H1 (cell line): ENCODE results near the gene SIPA1L3. TPM values are rescaled to one million over a fixed set of nuclear protein-coding genes. Genes with fewer than 3 reads are reported as not detected.

Experiments used
- CTCF ChIA-PET: fragments of 300-600 bp; sonication (Branson Sonifier 250); formaldehyde crosslinking; loops from one replicate; lab custom pipeline; 2021; ENCODE audit not compliant: partially characterized antibody; lab: Charles Lee
- POLR2A ChIA-PET: fragments of 300-600 bp; sonication (Branson Sonifier 250); formaldehyde crosslinking; loops from one replicate; lab custom pipeline; 2021; ENCODE audit warnings: inconsistent platforms; ENCODE audit not compliant: partially characterized antibody; lab: Charles Lee
- DNase-seq, 2 experiments: peaks; one replicate each; pipeline versions ENCODE4 v3.0.0 to v3.0.0-alpha.2; 2010 to 2022; ENCODE audit warnings: low spot score in 2 of 2, low read depth in 1 of 2, mixed read lengths in 1 of 2
- FAIRE-seq: peaks from 2 replicates; lab custom pipeline; 2011; peaks lifted over from hg19 to GRCh38; lab: Jason Lieb, UNC
- H2AFZ ChIP-seq: 2 replicates; pipeline ENCODE4 v1.8.1; 2012; ENCODE audit warnings: low read length, inconsistent platforms
- H2AK5ac ChIP-seq: 2 replicates; pipeline ENCODE4 v1.6.1; 2013; ENCODE audit warnings: low read depth, low read length
- H2BK120ac ChIP-seq: replicated peaks from 2 replicates; pipeline ENCODE3; 2013; ENCODE audit warnings: low read depth, low read length, inconsistent platforms
- H2BK12ac ChIP-seq: 2 replicates; pipeline ENCODE4 v1.6.1; 2013; ENCODE audit warnings: low read depth, low read length
- H2BK15ac ChIP-seq: 2 replicates; pipeline ENCODE4 v1.6.1; 2013; ENCODE audit warnings: low read length
- H2BK20ac ChIP-seq: 2 replicates; pipeline ENCODE4 v1.6.1; 2013; ENCODE audit warnings: low read length
- H2BK5ac ChIP-seq: 2 replicates; pipeline ENCODE4 v1.6.1; 2013; ENCODE audit warnings: low read depth, low read length
- H3K14ac ChIP-seq: 2 replicates; pipeline ENCODE4 v1.6.1; 2013; ENCODE audit warnings: inconsistent platforms; ENCODE audit not compliant: insufficient read length
- H3K18ac ChIP-seq: 2 replicates; pipeline ENCODE4 v1.6.1; 2013; ENCODE audit warnings: low read length; ENCODE audit errors: extremely low read depth
- H3K23ac ChIP-seq: 2 replicates; pipeline ENCODE4 v1.6.1; 2013; ENCODE audit warnings: inconsistent platforms; ENCODE audit not compliant: insufficient read length
- H3K23me2 ChIP-seq: 2 replicates; pipeline ENCODE4 v1.6.1; 2013; ENCODE audit warnings: low read depth, low read length
- H3K27ac ChIP-seq: 2 replicates; pipeline ENCODE4 v1.6.1; 2011; ENCODE audit warnings: low read depth, low read length, inconsistent platforms
- H3K27me3 ChIP-seq, 4 experiments: replicated peaks in 1 of 4; 1 replicate in 1 of 4; 2 replicates in 3 of 4; pipeline versions ENCODE4 v1.6.1 to v1.8.1; 2011 to 2013; ENCODE audit warnings: low read length in 3 of 4, mild to moderate bottlenecking in 3 of 4, inconsistent platforms in 2 of 4, mixed read lengths in 2 of 4, moderate library complexity in 1 of 4; ENCODE audit not compliant: control insufficient read depth in 3 of 4, insufficient read depth in 3 of 4; ENCODE audit errors: extremely low read depth in 1 of 4
- H3K36me3 ChIP-seq, 4 experiments: 2 replicates each; pipeline versions ENCODE4 v1.6.1 to v1.8.1; 2011 to 2013; ENCODE audit warnings: mild to moderate bottlenecking in 4 of 4, low read length in 3 of 4, moderate library complexity in 2 of 4, control low read depth in 1 of 4, inconsistent platforms in 1 of 4; ENCODE audit not compliant: insufficient read depth in 4 of 4, control insufficient read depth in 2 of 4
- H3K4ac ChIP-seq: replicated peaks from 2 replicates; pipeline ENCODE3; 2013; ENCODE audit warnings: low read length, low read depth, mixed read lengths, inconsistent platforms; ENCODE audit not compliant: insufficient read length
- H3K4me1 ChIP-seq, 4 experiments: replicated peaks in 1 of 4; 1 replicate in 1 of 4; 2 replicates in 3 of 4; pipeline versions ENCODE4 v1.6.1 to v1.8.1; 2011 to 2013; ENCODE audit warnings: low read length in 3 of 4, inconsistent platforms in 2 of 4, mixed read lengths in 1 of 4; ENCODE audit not compliant: insufficient read depth in 4 of 4, control insufficient read depth in 3 of 4
- H3K4me2 ChIP-seq, 2 experiments: 2 replicates each; pipeline versions ENCODE4 v1.6.1 to v1.8.1; 2011 to 2013; ENCODE audit warnings: low read depth in 2 of 2, low read length in 2 of 2, control low read depth in 1 of 2, inconsistent platforms in 1 of 2, mild to moderate bottlenecking in 1 of 2; ENCODE audit not compliant: insufficient read depth in 1 of 2
- H3K4me3 ChIP-seq, 4 experiments: fragments of 200-600, 300-600 bp in 1 of 4; sonication (generic), shearing (Covaris generic), sonication (Bioruptor Twin) in 1 of 4; 2 replicates each; pipeline versions ENCODE4 v1.5.1 to v1.8.1; 2011 to 2016; ENCODE audit warnings: low read length in 4 of 4, low read depth in 3 of 4, control low read depth in 2 of 4, inconsistent platforms in 2 of 4, mild to moderate bottlenecking in 2 of 4, mixed read lengths in 1 of 4, moderate library complexity in 1 of 4; ENCODE audit not compliant: insufficient read depth in 2 of 4; ENCODE audit errors: extremely low read depth in 1 of 4
- H3K56ac ChIP-seq: replicated peaks from 2 replicates; pipeline ENCODE3; 2013; ENCODE audit warnings: low read depth, mild to moderate bottlenecking, mixed read lengths, low read length, inconsistent platforms; ENCODE audit not compliant: insufficient read length
- H3K79me1 ChIP-seq: 2 replicates; pipeline ENCODE4 v1.6.1; 2013; ENCODE audit warnings: low read depth, low read length, control low read depth
- H3K79me2 ChIP-seq, 2 experiments: 2 replicates each; pipeline versions ENCODE4 v1.6.1 to v1.8.1; 2012 to 2013; ENCODE audit warnings: low read length in 2 of 2, mild to moderate bottlenecking in 2 of 2, inconsistent platforms in 1 of 2; ENCODE audit not compliant: insufficient read depth in 2 of 2, control insufficient read depth in 1 of 2
- H3K9ac ChIP-seq, 4 experiments: replicated peaks in 1 of 4; 1 replicate in 1 of 4; 2 replicates in 3 of 4; pipeline versions ENCODE4 v1.6.1 to v1.8.1; 2011 to 2013; ENCODE audit warnings: low read depth in 3 of 4, low read length in 3 of 4, control low read depth in 2 of 4, mild to moderate bottlenecking in 2 of 4, moderate library complexity in 2 of 4, inconsistent platforms in 1 of 4; ENCODE audit errors: extremely low read depth in 1 of 4
- H3K9me3 ChIP-seq, 2 experiments: 2 replicates each; pipeline versions ENCODE4 v1.6.1 to v1.8.1; 2012 to 2013; ENCODE audit warnings: mild to moderate bottlenecking in 2 of 2, moderate library complexity in 2 of 2, control low read depth in 1 of 2, inconsistent platforms in 1 of 2, low read depth in 1 of 2, low read length in 1 of 2, mixed read lengths in 1 of 2; ENCODE audit not compliant: insufficient read depth in 2 of 2
- H4K20me1 ChIP-seq, 2 experiments: replicated peaks in 1 of 2; 2 replicates each; pipeline versions ENCODE3 to v1.8.1; 2011 to 2013; ENCODE audit warnings: inconsistent platforms in 2 of 2, low read length in 2 of 2, mild to moderate bottlenecking in 1 of 2; ENCODE audit not compliant: insufficient read depth in 2 of 2, control insufficient read depth in 1 of 2
- H4K5ac ChIP-seq: 2 replicates; pipeline ENCODE4 v1.6.1; 2013; ENCODE audit warnings: low read length, low read depth, mixed read lengths, inconsistent platforms; ENCODE audit not compliant: insufficient read length
- H4K8ac ChIP-seq: 2 replicates; pipeline ENCODE4 v1.8.0; 2013; ENCODE audit warnings: mild to moderate bottlenecking, moderate library complexity, low read length, inconsistent platforms; ENCODE audit not compliant: insufficient read depth; ENCODE audit errors: extremely low read depth
- H4K91ac ChIP-seq: replicated peaks from 2 replicates; pipeline ENCODE3; 2013; ENCODE audit warnings: low read length, mixed read lengths, inconsistent platforms; ENCODE audit not compliant: insufficient read length
- CREB1 ChIP-seq: IDR thresholded peaks from 2 replicates; pipeline ENCODE4 v1.6.1; 2012; ENCODE audit warnings: inconsistent platforms
- NRF1 ChIP-seq: IDR thresholded peaks from 2 replicates; pipeline ENCODE4 v1.6.1; 2011; ENCODE audit warnings: mild to moderate bottlenecking, low read depth, low read length, improper control_type of control experiment
- RBBP5 ChIP-seq: IDR thresholded peaks from 2 replicates; pipeline ENCODE4 v1.7.1; 2012; ENCODE audit warnings: low read depth, mild to moderate bottlenecking, inconsistent platforms, low read length, moderate library complexity, borderline replicate concordance
- TAF7 ChIP-seq: optimal IDR thresholded peaks from 2 replicates; pipeline ENCODE3; 2011; ENCODE audit warnings: low read depth, mild to moderate bottlenecking, inconsistent platforms, low read length, moderate library complexity, borderline replicate concordance
- WGBS, 2 experiments: shearing (Covaris generic) in 1 of 2; methylation state at CpG; one replicate each; pipeline versions ENCODE4 v1.1.6 to v1.1.7; 2013 to 2015; ENCODE audit warnings: low lambda C conversion rate in 2 of 2, mixed read lengths in 2 of 2, inconsistent platforms in 1 of 2, low coverage in 1 of 2, missing lambda C conversion rate in 1 of 2; ENCODE audit not compliant: insufficient replicate concordance in 2 of 2, insufficient coverage in 1 of 2, insufficient read length in 1 of 2; ENCODE audit errors: extremely low coverage in 1 of 2, missing lambda C conversion rate in 1 of 2; 5-methylcytosine and 5-hydroxymethylcytosine counted together
- polyA plus RNA-seq, 7 experiments: library from polyadenylated mRNA; depleted of rRNA in 3 of 7; stranded (reverse) in 5 of 7; unstranded in 2 of 7; fragments of >200 nt in 5 of 7; fragments of 200-250 nt in 2 of 7; gene quantifications; 1 replicate in 5 of 7; 2 replicates in 1 of 7; 4 replicates in 1 of 7; pipeline versions ENCODE4 v1.2.1 to v1.2.3, GENCODE V29; 2011 to 2013; ENCODE audit warnings: missing spikeins in 2 of 7, mixed read lengths in 2 of 7
- total RNA-seq: library from RNA; stranded (reverse); fragmentation: NEBNext Ultra II Directional; extraction: Animal tissue kit (Norgen Biotek cat#: 25700); gene quantifications from 2 replicates; pipeline ENCODE4 v1.2.1, GENCODE V29; 2021

The SIPA1L3 gene
- total and polyA plus RNA-seq, 2 of the 8 experiments (the other 6 are each of a cell fraction or from before 2014, with no cell fraction given), result 15.0 to 54.9 TPM

- Histone ChIP-seq H3K23ac (no peak overlapping the region), H3K56ac (no peak overlapping the region), H3K4ac (no peak overlapping the region), H4K91ac (no peak overlapping the region), H3K4me3 (no peak overlapping the region), H3K36me3 (peaks cover 0 to 2% (median 0%) of the 10 kb centered on the region in 4 experiments; a peak in 1 of 8 replicates), H2AFZ (no peak overlapping the region), H3K4me2 (no peak overlapping the region), H3K9ac (no peak overlapping the region), H3K27me3 (no peaks in the 10 kb centered on the region), H2BK5ac (no peak overlapping the region), H2BK12ac (no peak overlapping the region), H3K14ac (no peak overlapping the region), H4K5ac (no peak overlapping the region), H3K79me2 (peaks cover 0 to 62% of the 10 kb centered on the region in 2 experiments; a peak in 3 of 4 replicates), H3K4me1 (peaks cover 0 to 8% (median 4%) of the 10 kb centered on the region in 4 experiments; a peak in 4 of 7 replicates), H3K79me1 (peaks cover 12% of the 10 kb centered on the region), H3K9me3 (no peaks in the 10 kb centered on the region), H2BK15ac (no peak overlapping the region), H2BK20ac (no peak overlapping the region), H4K8ac (no peak overlapping the region), H3K18ac (no peak overlapping the region), H2AK5ac (no peak overlapping the region), H2BK120ac (no peak overlapping the region), H4K20me1 (peaks cover 0 to 1% of the 10 kb centered on the region in 2 experiments), H3K27ac (no peak overlapping the region), H3K23me2 (no peaks in the 10 kb centered on the region)
- ChIA-PET CTCF (interaction anchor here (0.7 kb wide), 1 partner anchor 61 kb away, joined by 3 read pairs; no protein-coding TSS in a partner anchor), POLR2A (no interaction called here)
- WGBS, 2 experiments, result 93% methylated on average over 5 of the region's 6 CpGs; no CpG with 5 or more reads in 1 of the 2 experiments
- DNase-seq (no peak), FAIRE-seq (no peak)
- no peak for TF ChIP-seq TAF7
- no peak for TF ChIP-seq RBBP5
- no peak for TF ChIP-seq CREB1
- TF ChIP-seq NRF1, result no peak
These were observed 41.4 kb downstream of the SIPA1L3 start for GRCh38 chr19:37948362-37948761.
